Mesenchymal stem cell (in vitro differentiated cells and primary cell): ENCODE measurements around the gene ZNF839.

Experiments used
- DNase-seq: peaks from one replicate; pipeline ENCODE4 v3.0.0-alpha.2; 2013
- H2AFZ ChIP-seq: one replicate; pipeline ENCODE4 v1.6.1; 2013; ENCODE audit warnings: low read depth, mild to moderate bottlenecking, control low read depth, inconsistent platforms, low read length, moderate library complexity
- H2AK5ac ChIP-seq: 2 replicates; pipeline ENCODE4 v1.6.1; 2013; ENCODE audit warnings: low read length, moderate library complexity, mild to moderate bottlenecking, inconsistent platforms; ENCODE audit not compliant: severe bottlenecking
- H2BK120ac ChIP-seq: one replicate; pipeline ENCODE4 v1.6.1; 2013; ENCODE audit warnings: low read depth, mild to moderate bottlenecking, inconsistent platforms, low read length, moderate library complexity
- H2BK12ac ChIP-seq, 2 experiments: one replicate each; pipeline ENCODE4 v1.6.1; 2013; ENCODE audit warnings: inconsistent platforms in 2 of 2, low read length in 2 of 2, mild to moderate bottlenecking in 2 of 2, moderate library complexity in 2 of 2, control low read depth in 1 of 2
- H2BK15ac ChIP-seq: one replicate; pipeline ENCODE4 v1.6.1; 2013; ENCODE audit warnings: mild to moderate bottlenecking, low read depth, inconsistent platforms; ENCODE audit not compliant: poor library complexity, severe bottlenecking
- H2BK5ac ChIP-seq: 2 replicates; pipeline ENCODE4 v1.6.1; 2013; ENCODE audit warnings: low read depth, mild to moderate bottlenecking, low read length, control low read depth, inconsistent platforms; ENCODE audit not compliant: poor library complexity, severe bottlenecking
- H3K14ac ChIP-seq, 2 experiments: one replicate each; pipeline ENCODE4 v1.6.1; 2013; ENCODE audit warnings: inconsistent platforms in 2 of 2, low read length in 2 of 2, control low read depth in 1 of 2, mild to moderate bottlenecking in 1 of 2, moderate library complexity in 1 of 2
- H3K18ac ChIP-seq, 2 experiments: one replicate each; pipeline ENCODE4 v1.6.1; 2013; ENCODE audit warnings: inconsistent platforms in 2 of 2, low read length in 2 of 2, control low read depth in 1 of 2, low read depth in 1 of 2, mild to moderate bottlenecking in 1 of 2
- H3K23ac ChIP-seq, 2 experiments: one replicate each; pipeline ENCODE4 v1.6.1; 2013; ENCODE audit warnings: inconsistent platforms in 2 of 2, low read length in 2 of 2, mild to moderate bottlenecking in 2 of 2, moderate library complexity in 2 of 2, control low read depth in 1 of 2
- H3K27ac ChIP-seq: 2 replicates; pipeline ENCODE4 v1.5.1; 2013; ENCODE audit warnings: mild to moderate bottlenecking, moderate library complexity, low read length, control low read depth, inconsistent platforms; ENCODE audit not compliant: poor library complexity, severe bottlenecking
- H3K27me3 ChIP-seq, 2 experiments: 2 replicates each; pipeline versions ENCODE4 v1.6.1 to v1.7.0; 2013; ENCODE audit warnings: low read length in 2 of 2, mild to moderate bottlenecking in 2 of 2, moderate library complexity in 2 of 2, control low read depth in 1 of 2, inconsistent platforms in 1 of 2; ENCODE audit not compliant: control insufficient read depth in 1 of 2, insufficient read depth in 1 of 2
- H3K36me3 ChIP-seq, 2 experiments: 2 replicates each; pipeline versions ENCODE4 v1.6.1 to v1.7.0; 2013; ENCODE audit warnings: low read length in 2 of 2, control low read depth in 1 of 2, inconsistent platforms in 1 of 2, low read depth in 1 of 2, mild to moderate bottlenecking in 1 of 2; ENCODE audit not compliant: insufficient read depth in 2 of 2, control insufficient read depth in 1 of 2
- H3K4ac ChIP-seq, 2 experiments: one replicate each; pipeline ENCODE4 v1.6.1; 2013; ENCODE audit warnings: inconsistent platforms in 2 of 2, low read length in 2 of 2, mild to moderate bottlenecking in 2 of 2, moderate library complexity in 2 of 2, control low read depth in 1 of 2, low read depth in 1 of 2
- H3K4me1 ChIP-seq: 2 replicates; pipeline ENCODE4 v1.6.1; 2013; ENCODE audit warnings: low read depth, low read length, control low read depth; ENCODE audit not compliant: control insufficient read depth, insufficient read depth
- H3K4me2 ChIP-seq: 2 replicates; pipeline ENCODE4 v1.6.1; 2013; ENCODE audit warnings: low read length, mild to moderate bottlenecking, inconsistent platforms; ENCODE audit not compliant: poor library complexity, severe bottlenecking
- H3K4me3 ChIP-seq, 2 experiments: 2 replicates each; pipeline versions ENCODE4 v1.5.1 to v1.7.0; 2013; ENCODE audit warnings: low read length in 2 of 2, mild to moderate bottlenecking in 2 of 2, control low read depth in 1 of 2, low read depth in 1 of 2; ENCODE audit not compliant: insufficient read depth in 1 of 2
- H3K79me1 ChIP-seq: replicated peaks from 2 replicates; pipeline ENCODE4 v1.6.1; 2013; ENCODE audit warnings: mild to moderate bottlenecking, control low read depth, low read length, inconsistent platforms; ENCODE audit not compliant: poor library complexity, severe bottlenecking
- H3K9ac ChIP-seq: 2 replicates; pipeline ENCODE4 v1.7.0; 2013; ENCODE audit warnings: mild to moderate bottlenecking, low read length, moderate library complexity
- H3K9me3 ChIP-seq: 2 replicates; pipeline ENCODE4 v1.7.0; 2013; ENCODE audit warnings: mild to moderate bottlenecking, low read length; ENCODE audit not compliant: control insufficient read depth
- H4K8ac ChIP-seq: one replicate; pipeline ENCODE4 v1.6.1; 2013; ENCODE audit warnings: inconsistent platforms, mild to moderate bottlenecking, low read length, moderate library complexity
- H4K91ac ChIP-seq: one replicate; pipeline ENCODE4 v1.6.1; 2013; ENCODE audit warnings: mild to moderate bottlenecking, low read length, inconsistent platforms
- WGBS: methylation state at CpG from one replicate; pipeline ENCODE4 v1.1.7; 2013; ENCODE audit warnings: mixed read lengths; 5-methylcytosine and 5-hydroxymethylcytosine counted together

ZNF839 gene

GRCh38 chr14:102278631-102278935, 41.0 kb upstream of the ZNF839 start:
- Histone ChIP-seq H2AFZ (no peak overlapping the region), H3K23ac (no peak overlapping the region), H3K9me3 (peaks cover 4% of the 10 kb centered on the region), H3K36me3 (peaks cover 4 to 7% of the 10 kb centered on the region in 2 experiments), H3K4me3 (no peak overlapping the region), H3K4me2 (no peak overlapping the region), H3K4ac (no peak overlapping the region), H3K79me1 (peaks cover 2% of the 10 kb centered on the region), H3K18ac (no peak overlapping the region), H3K14ac (no peak overlapping the region), H2BK5ac (no peak overlapping the region), H3K27me3 (no peaks in the 10 kb centered on the region), H4K91ac (no peak overlapping the region), H2AK5ac (peak overlapping the region; percentile 83), H4K8ac (no peak overlapping the region), H3K4me1 (peaks cover 15% of the 10 kb centered on the region), H3K9ac (no peak overlapping the region), H2BK120ac (no peak overlapping the region), H3K27ac (peak overlapping the region; percentile 97), H2BK12ac (no peak overlapping the region), H2BK15ac (no peak overlapping the region)
- DNase-seq = no peak
- 85% methylated on average over 3 of the region's 6 CpGs for whole genome bisulfite sequencing

- H3K4me1 ChIP-seq = peaks cover 15% of the 10 kb centered on the region
- H3K4ac ChIP-seq = no peak overlapping the region
- H3K9ac ChIP-seq = peak overlapping the region; percentile 57
- WGBS = 100% methylated on average over 2 of the region's 3 CpGs
- H2BK12ac ChIP-seq = no peak overlapping the region
- peaks cover 5% of the 10 kb centered on the region for H3K79me1 ChIP-seq
- H4K91ac ChIP-seq = no peak overlapping the region
- H3K23ac ChIP-seq = no peak overlapping the region
- no peak overlapping the region for H2AFZ ChIP-seq
- H2BK15ac ChIP-seq = no peak overlapping the region
- H3K27me3 ChIP-seq = no peaks in the 10 kb centered on the region
- H4K8ac ChIP-seq = no peak overlapping the region
- peak overlapping the region; percentile 80 for H2AK5ac ChIP-seq
- H2BK5ac ChIP-seq = peak overlapping the region; percentile 90
- H2BK120ac ChIP-seq = no peak overlapping the region
- H3K4me3 ChIP-seq = no peak overlapping the region
- no peak for DNase-seq
- H3K27ac ChIP-seq = peak overlapping the region; percentile 97
- peak overlapping the region in 1 of 2 experiments; percentile 28 for H3K18ac ChIP-seq
- peaks cover 4% of the 10 kb centered on the region for H3K9me3 ChIP-seq
- peaks cover 4 to 7% of the 10 kb centered on the region in 2 experiments for H3K36me3 ChIP-seq
- no peak overlapping the region for H3K4me2 ChIP-seq
- no peak overlapping the region for H3K14ac ChIP-seq
Observed at GRCh38 chr14:102279282-102279681, 40.3 kb upstream of the ZNF839 start.

GRCh38 chr14:102279688-102280348, 39.7 kb upstream of the ZNF839 start:
- H3K27ac ChIP-seq = peak overlapping the region; percentile 97
- H2BK5ac ChIP-seq = peak overlapping the region; percentile 91
- DNase-seq = peak; percentile 76
- H3K14ac ChIP-seq = no peak overlapping the region
- no peak overlapping the region for H2BK15ac ChIP-seq
- no peak overlapping the region for H3K18ac ChIP-seq
- peak overlapping the region; percentile 57 for H3K9ac ChIP-seq
- peaks cover 5% of the 10 kb centered on the region for H3K79me1 ChIP-seq
- H3K4ac ChIP-seq = no peak overlapping the region
- H3K9me3 ChIP-seq = peaks cover 4% of the 10 kb centered on the region
- H2BK120ac ChIP-seq = no peak overlapping the region
- no peaks in the 10 kb centered on the region for H3K27me3 ChIP-seq
- no peak overlapping the region for H3K4me2 ChIP-seq
- no peak overlapping the region for H2AFZ ChIP-seq
- H3K4me1 ChIP-seq = peaks cover 15% of the 10 kb centered on the region
- H3K23ac ChIP-seq = no peak overlapping the region
- H4K8ac ChIP-seq = no peak overlapping the region
- no peak overlapping the region for H4K91ac ChIP-seq
- H2AK5ac ChIP-seq = peak overlapping the region; percentile 12
- WGBS = 74% methylated on average over 7 of the region's 8 CpGs
- no peak overlapping the region for H2BK12ac ChIP-seq
- no peak overlapping the region for H3K4me3 ChIP-seq
- H3K36me3 ChIP-seq = peaks cover 4 to 7% of the 10 kb centered on the region in 2 experiments

- H2BK5ac ChIP-seq = peak overlapping the region; percentile 91
- no peak overlapping the region for H3K4me3 ChIP-seq
- no peaks in the 10 kb centered on the region for H3K27me3 ChIP-seq
- no peak overlapping the region for H3K4me2 ChIP-seq
- H3K4ac ChIP-seq = no peak overlapping the region
- H2BK12ac ChIP-seq = no peak overlapping the region
- H2BK120ac ChIP-seq = no peak overlapping the region
- H3K9me3 ChIP-seq = peaks cover 4% of the 10 kb centered on the region
- 87% methylated on average over 8 of the region's 8 CpGs for WGBS
- H3K14ac ChIP-seq = no peak overlapping the region
- H3K27ac ChIP-seq = peak overlapping the region; percentile 97
- no peak overlapping the region for H3K23ac ChIP-seq
- H3K9ac ChIP-seq = peak overlapping the region; percentile 23
- H3K18ac ChIP-seq = no peak overlapping the region
- no peak overlapping the region for H4K91ac ChIP-seq
- peak; percentile 84 for DNase-seq
- peaks cover 4 to 5% of the 10 kb centered on the region in 2 experiments for H3K36me3 ChIP-seq
- peaks cover 15% of the 10 kb centered on the region for H3K4me1 ChIP-seq
- no peak overlapping the region for H2AFZ ChIP-seq
- H2AK5ac ChIP-seq = peak overlapping the region; percentile 49
- peaks cover 7% of the 10 kb centered on the region for H3K79me1 ChIP-seq
- no peak overlapping the region for H4K8ac ChIP-seq
- no peak overlapping the region for H2BK15ac ChIP-seq
Observed at GRCh38 chr14:102280376-102280962, 39.1 kb upstream of the ZNF839 start.
